GM18502 (cell line): Measurements from ENCODE around the gene SLC37A3.
A peak's percentile ranks its signal among the peaks of the same experiment; 100 is the strongest.

Source experiments
- ATAC-seq: cut with Tn5 transposase; IDR thresholded peaks from one replicate; pipeline ENCODE4 v1.9.1; 2021; ENCODE audit warnings: mild to moderate bottlenecking; ENCODE audit not compliant: unreplicated experiment, poor library complexity

Gene SLC37A3

DNA sequence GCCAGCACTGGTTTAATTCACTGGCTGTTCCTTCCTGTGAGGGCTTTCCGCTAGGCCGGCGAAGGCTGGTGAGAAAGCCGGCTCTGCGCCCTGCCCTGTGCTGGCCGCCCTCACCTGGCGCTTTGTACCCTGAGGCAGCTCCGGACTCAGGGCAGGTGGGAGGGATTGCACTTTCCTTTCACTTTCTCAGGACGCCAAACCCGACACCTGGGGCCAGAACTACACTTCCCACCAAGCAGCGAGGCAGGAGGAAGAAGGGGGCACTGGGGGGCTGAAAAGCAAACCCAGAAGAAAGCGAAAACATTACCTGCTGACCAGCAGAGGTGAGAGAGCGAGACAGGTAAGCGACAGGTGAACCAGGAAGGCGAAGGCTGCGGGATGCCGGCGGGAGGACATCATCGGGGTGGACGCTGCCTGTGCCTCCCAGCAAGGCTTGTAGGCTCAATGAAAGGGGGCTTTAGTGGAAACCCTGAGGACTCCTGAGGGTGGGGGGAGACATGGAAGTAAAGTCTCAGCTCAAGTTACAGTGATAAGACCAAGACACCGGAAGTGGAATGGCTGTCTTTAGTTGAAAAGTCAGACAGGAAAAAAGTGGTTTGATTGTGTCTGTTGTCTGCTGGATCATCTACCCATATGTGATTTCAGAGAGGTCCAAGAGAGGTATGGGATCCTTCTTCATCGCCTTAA, 5.7 kb upstream of the SLC37A3 start, which contains the start of gene RAB19:
TSS of gene RAB19 (plus strand) at position 181 of the 687 bp plus-strand sequence. CDS start 3,589 bp downstream, outside the sequence.
- ATAC-seq: no peak

DNA sequence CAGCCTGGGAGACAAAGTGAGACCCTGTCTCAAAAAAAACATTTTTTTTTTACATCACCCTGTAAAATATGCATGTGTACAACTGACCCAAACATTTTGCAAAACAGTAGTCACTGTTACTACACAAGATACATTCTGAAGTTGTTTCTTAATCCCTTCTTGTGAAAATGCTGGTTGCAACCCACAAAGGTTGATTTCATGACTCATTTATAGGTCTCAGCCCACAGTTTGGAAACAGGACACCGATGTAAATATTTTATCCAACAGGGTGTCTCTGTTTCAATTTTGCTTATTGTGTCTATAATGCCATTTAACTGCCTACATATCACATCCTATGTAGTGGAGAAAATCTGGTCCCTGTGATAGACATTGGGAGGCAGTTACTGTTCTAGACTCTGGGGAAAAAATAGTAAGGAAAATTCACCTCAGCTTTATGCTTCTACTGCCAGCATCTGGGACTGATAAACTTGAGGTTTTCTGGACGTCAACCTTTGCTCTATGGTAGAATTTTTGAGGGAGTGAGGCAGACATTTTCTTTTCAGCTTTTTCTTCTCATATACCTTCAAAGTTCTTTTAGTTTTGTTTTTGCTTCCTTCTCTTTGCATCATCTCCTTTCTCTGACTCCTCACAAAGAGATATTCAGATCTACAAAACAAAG, 4.0 kb upstream of the SLC37A3 start:
- no peak for ATAC-seq

DNA sequence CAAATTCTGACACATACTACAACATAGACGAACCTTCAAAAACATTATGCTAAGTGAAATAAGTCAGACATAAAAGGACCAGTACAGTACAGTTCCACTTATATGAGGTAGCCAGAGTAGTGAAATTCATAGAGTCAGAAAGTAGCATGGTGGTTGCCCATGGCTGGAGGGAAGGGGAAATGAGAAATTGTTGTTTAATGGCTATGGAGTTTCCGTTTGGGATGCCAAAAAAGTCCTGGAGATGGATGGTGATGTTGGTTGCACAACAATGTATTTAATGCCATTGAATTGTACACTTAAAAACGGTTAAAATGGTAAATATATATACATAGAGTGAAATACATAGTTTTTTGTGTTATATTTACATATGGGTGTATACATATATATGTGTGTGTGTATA, 2.1 kb upstream of the SLC37A3 start:
- ATAC-seq: no peak

DNA sequence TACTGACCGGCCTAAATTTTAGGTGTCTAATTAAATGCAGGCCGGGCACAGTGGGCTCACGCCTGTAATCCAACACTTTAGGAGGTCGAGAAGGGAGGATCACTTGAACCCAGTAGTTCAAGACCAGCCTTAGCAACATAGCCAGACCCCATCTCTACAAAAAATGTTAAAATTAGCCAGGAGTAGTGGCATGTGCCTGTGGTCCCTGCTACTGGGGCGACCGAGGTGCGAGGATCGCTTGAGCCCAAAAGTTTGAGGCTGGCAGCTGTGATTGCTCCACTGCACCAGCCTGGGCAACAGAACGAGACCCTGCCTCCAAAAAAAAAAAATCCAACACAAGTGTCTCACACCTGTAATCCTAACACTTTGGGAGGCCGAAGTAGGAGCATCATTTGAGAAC, 491 bp upstream of the SLC37A3 start:
- no peak for ATAC-seq

- no peak for ATAC-seq
Measured at GRCh38 chr7:140393756-140394306, 4.5 kb downstream of the SLC37A3 start.

DNA sequence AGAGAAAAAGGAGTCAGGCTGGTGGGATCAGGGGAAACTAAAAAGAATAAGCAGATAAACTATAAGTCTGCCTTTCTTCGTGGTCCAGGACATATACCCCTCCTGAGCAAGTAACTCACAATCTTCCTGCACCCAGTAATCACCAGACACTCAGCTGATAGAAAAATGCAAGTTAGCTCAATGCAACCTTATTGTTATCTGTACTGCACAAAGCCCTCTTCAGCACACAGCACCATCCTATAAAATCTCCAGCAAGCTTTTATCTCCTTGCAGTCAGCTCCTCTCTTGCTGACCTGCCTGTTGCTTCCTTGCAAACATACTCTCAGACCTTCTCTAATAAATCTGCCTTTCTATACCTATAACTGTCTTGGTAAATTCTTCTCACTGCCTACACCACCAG, 6.7 kb downstream of the SLC37A3 start:
- no peak for ATAC-seq

DNA sequence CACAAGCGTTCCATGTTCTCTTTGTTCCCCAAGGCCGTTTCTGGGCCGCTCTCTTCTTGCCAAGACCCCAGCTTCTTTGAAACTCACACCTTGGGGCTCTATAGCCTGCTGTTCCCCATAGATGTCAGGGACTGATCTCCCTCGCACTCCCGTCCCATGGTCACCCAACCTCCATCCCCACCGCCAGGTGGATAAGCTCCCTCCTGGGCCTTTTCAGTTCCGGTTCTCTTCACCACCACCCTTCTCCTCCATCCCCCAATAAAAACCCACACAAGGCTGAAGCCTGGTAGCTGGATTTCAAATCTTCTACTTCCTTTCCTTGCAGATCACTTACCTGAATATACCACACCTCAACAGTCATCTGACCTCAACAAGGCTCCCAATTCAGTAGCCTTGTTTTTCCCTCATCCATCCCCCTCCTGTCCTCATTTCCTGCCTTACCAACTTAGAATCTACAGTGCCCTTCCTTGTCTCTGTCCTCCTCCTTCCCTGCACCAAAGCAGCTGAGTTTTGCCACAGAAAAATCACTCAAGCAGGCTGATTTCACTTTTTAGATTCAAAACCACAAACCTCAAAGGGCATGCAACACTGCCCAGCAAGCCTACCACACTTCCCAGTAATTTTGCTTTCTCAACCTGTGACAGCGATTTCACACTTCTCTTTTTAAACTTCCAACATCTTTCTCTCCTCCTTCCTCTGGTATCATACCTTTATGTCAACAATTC, 7.7 kb downstream of the SLC37A3 start:
- ATAC-seq: peak; percentile 75

GRCh38 chr7:140390034-140390433, 8.3 kb downstream of the SLC37A3 start:
- ATAC-seq: no peak

DNA sequence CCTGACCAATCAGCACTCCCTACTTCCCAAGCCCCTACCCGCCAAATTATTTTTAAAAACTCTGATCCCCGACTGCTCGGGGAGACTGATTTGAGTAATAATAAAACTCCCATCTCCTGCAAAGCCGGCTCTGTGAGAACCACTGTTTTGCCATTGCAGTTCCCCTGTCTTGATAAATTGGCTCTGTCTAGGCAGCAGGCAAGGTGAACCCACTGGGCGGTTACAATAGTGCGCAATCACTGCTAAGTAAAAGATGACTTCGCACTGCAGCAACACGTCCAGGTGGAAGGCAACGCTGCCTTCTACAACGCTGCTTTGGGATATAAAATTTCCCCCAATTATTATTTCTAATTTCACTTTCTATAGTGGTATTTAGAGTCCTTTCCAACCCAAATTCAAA, 8.9 kb downstream of the SLC37A3 start:
- no peak for ATAC-seq

GRCh38 chr7:140384894-140385545, 13.3 kb downstream of the SLC37A3 start:
- ATAC-seq: no peak

DNA sequence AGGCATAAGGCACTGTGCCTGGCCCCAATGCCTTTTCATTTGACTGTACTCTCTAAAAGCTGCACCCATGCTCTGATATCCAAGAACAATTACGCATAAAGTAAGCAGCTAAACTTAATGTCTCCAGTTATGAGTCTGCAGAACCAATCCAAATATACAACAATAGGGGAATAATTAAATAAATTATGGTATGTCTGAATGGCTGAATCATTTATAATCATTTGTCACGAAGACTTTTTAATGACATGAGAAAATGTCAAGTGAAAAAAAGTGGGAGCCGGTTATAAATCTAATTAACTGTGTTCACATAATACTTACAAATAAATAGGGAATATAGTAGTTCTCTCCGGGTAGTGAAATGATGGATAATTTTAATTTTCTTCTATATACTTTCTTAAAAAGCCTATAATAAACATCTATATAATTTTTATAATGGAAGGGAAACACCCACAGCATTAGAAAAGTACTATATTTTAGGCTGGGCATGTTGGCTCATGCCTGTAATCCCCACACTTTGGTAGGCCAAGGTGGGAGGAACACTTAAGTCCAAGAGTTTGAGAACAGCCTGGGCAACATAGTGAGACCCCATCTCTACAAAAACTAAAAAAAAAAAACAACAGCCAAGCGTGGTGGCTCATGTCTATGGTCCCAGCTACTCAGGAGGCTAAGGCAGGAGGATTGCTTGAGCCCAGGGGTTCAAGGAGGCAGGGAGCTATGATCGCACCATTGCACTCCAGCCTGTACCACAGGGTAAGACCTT, 14.2 kb downstream of the SLC37A3 start:
- ATAC-seq: no peak

- peak; percentile 57 for ATAC-seq
Measured at GRCh38 chr7:140375892-140376730, 22.2 kb downstream of the SLC37A3 start.

DNA sequence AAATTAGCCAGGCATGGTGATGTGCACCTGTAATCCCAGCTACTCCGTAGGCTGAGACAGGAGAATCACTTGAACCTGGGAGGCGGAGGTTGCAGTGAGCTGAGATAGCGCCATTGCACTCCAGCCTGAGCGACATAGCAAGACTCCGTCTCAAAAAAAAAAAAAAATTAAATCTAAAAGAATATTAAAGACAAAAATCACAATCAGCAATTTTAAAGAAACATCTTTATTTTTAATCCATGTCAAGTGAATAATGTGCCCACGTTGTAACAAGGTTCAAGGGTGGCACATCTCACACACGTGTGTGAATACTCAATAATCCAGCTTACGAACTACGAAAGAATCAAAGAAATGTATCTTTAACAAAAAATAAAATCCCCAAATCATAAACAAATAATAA, 23.0 kb downstream of the SLC37A3 start:
- ATAC-seq: no peak

- no peak for ATAC-seq
Measured at GRCh38 chr7:140369294-140369693, 29.0 kb downstream of the SLC37A3 start.

GRCh38 chr7:140367528-140367927, 30.8 kb downstream of the SLC37A3 start:
- no peak for ATAC-seq

GRCh38 chr7:140364819-140365218, 33.5 kb downstream of the SLC37A3 start:
- no peak for ATAC-seq

DNA sequence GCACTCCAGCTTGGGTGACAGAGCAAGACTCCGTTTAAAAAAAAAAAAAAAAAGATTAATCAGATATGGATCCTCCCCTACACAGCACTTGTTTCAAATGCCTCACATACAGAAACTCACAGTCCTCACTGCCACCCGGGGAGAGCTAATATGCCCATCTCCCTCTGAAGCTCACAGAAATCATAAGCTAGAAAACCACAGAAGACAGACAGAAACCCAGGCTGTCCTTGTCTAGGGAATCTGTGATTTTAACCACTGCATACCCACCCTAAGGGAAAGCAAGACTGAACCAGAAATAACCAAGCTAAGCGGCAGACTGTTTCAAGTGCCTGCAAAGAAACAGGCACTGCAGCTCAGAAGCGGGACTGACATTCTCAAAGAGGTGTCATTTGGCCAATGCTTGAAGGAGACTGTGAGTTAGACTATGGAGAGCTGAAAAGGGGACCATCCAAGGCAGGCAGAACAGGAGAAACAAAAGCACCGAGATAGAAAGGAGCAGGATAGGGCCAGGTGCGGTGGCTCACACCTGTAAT, 37.6 kb downstream of the SLC37A3 start:
- no peak for ATAC-seq

DNA sequence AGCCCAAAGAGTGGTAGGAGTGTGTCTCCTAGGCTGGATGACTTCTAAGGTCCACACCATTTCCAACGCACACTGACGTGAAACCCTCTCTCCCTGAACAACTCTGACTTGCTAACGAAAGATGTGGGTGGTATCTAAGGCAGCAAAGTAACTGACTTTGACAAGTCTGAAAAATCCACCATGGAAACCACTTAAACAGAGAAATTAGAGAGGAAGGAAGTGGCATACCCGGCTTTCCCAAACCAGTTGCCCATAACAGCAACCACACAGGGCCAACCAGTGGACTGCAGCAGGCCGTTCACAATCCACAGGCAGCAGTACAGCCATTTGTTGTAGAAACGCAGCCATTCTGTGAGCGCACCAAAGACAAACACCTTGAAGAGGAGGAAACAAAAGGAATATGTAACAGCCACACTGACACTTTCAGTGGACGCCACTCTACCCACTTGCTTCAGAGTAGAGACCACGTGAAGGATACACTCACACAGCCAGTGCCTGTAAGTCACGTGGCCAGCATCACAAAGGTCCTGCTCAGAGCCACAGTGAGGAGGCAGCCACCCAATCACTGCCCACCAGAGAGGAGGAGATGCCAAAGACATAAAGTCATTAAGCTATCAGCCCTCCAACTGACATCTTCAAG, 39.8 kb downstream of the SLC37A3 start:
- ATAC-seq: peak; percentile 63
